ENCODE measurements around the gene DHRSX. TPM values are rescaled to one million over a fixed set of nuclear protein-coding genes. Genes with fewer than 3 reads are reported as not detected.

The DHRSX gene
- total RNA-seq, 4 donors from 2014 or later, result 4.4 to 23.8 (median 11.3) TPM

GRCh38 chrX:2418000-2418399, 82.8 kb downstream of the DHRSX start:
- no peaks in the 10 kb centered on the region for H3K4me1 ChIP-seq
- DNase-seq, result no peak
- no peak for TF ChIP-seq CTCF (IDR thresholded peaks at IDR 0.05)
- no peak for TF ChIP-seq POLR2A (IDR thresholded peaks at IDR 0.05)
- no peak overlapping the region for H3K27ac ChIP-seq
- H3K4me3 ChIP-seq, result no peak overlapping the region
- intact Hi-C loops (cut with DNase I; ENCODE audit: low total_unique reads), result no loop called here
- H3K36me3 ChIP-seq, result no peaks in the 10 kb centered on the region
- no peaks in the 10 kb centered on the region for H3K27me3 ChIP-seq
- H3K9me3 ChIP-seq, result no peaks in the 10 kb centered on the region

DNA sequence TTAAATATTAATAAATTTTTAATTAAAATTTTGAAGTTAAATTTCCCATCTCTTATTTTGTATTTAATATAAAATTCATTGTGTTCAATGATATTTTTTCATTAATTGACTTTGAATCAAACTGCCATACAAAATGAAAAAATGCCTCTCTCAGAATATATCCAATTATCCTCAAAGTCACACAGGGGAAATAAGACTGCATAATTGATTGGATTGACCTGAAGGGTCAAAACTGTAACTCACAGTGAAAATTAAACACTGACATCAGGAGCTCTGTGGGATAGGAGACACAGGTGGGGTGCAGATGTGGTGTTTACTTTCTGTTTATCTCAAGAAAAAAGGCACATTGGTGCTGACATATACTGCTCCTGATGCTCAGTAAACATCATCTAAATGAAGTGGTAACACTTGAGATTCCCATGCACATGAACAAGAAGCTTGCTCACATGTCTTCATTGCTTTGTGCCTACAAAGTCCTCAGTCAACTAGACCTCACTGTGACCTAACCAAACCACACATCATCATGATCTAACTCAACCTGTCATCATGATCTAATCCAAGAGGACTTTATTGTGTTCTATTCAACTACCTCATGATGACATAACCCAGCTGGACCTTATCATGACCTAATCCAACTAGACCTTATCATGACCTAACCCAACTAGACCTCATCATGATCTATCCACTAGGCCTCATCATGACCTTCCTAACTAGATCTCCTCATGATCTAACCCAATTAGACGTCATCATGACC, 83.7 kb downstream of the DHRSX start:
- H3K27ac ChIP-seq, result no peak overlapping the region
- intact Hi-C loops (cut with DNase I; ENCODE audit: low total_unique reads), result no loop called here
- no peaks in the 10 kb centered on the region for H3K27me3 ChIP-seq
- H3K4me1 ChIP-seq, result no peaks in the 10 kb centered on the region
- H3K9me3 ChIP-seq, result no peaks in the 10 kb centered on the region
- no peak overlapping the region for H3K4me3 ChIP-seq
- H3K36me3 ChIP-seq, result no peaks in the 10 kb centered on the region
- DNase-seq, result no peak
- no peak for TF ChIP-seq CTCF (IDR thresholded peaks at IDR 0.05)
- no peak for TF ChIP-seq POLR2A (IDR thresholded peaks at IDR 0.05)

DNA sequence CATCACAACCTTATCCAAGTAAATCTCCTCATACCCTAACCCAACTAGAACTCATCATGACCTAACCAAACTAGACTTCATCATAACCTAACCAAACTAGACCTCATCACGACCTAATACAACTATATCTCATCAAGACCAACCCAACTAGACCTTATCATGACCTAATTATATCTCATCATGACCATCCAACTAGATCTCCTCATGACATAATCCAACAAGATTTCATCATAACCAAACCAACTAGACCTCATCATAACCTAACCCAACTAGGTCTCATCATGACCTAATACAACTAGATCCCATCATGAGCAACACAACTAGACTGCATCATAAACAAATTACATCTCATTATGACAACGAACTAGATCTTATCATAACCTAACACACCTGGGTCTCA, 86.4 kb downstream of the DHRSX start:
- Histone ChIP-seq H3K27me3 (no peaks in the 10 kb centered on the region), H3K4me3 (no peak overlapping the region), H3K9me3 (no peaks in the 10 kb centered on the region), H3K4me1 (no peaks in the 10 kb centered on the region), H3K36me3 (no peaks in the 10 kb centered on the region), H3K27ac (no peak overlapping the region)
- TF ChIP-seq POLR2A (IDR thresholded peaks at IDR 0.05), result no peak
- intact Hi-C loops (cut with DNase I; ENCODE audit: low total_unique reads), result no loop called here
- no peak for DNase-seq

DNA sequence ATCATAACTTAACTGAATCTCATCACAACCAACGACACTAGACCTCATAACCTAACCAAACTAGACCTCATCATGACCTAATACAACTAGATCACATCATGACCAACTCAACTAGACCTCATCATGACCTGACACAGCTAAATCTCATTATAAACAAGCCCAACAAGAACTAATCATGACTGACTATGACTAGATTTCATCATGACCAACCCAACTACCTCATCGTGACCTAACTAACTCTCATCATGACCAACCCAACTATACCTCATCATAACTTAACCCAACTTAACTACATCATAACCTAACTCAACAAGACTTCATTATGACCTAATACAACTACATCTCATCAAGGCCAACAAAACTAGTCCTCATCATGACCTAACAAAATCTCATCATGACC, 86.8 kb downstream of the DHRSX start:
- H3K27me3 ChIP-seq, result no peaks in the 10 kb centered on the region
- H3K4me1 ChIP-seq, result no peaks in the 10 kb centered on the region
- H3K4me3 ChIP-seq, result no peak overlapping the region
- no peak overlapping the region for H3K27ac ChIP-seq
- TF ChIP-seq POLR2A (IDR thresholded peaks at IDR 0.05) (no peak), CTCF (IDR thresholded peaks at IDR 0.05) (no peak)
- intact Hi-C loops (cut with DNase I; ENCODE audit: low total_unique reads), result no loop called here
- no peaks in the 10 kb centered on the region for H3K9me3 ChIP-seq
- DNase-seq, result no peak
- no peaks in the 10 kb centered on the region for H3K36me3 ChIP-seq

GRCh38 chrX:2412131-2412530, 88.6 kb downstream of the DHRSX start:
- DNase-seq, result no peak
- H3K27me3 ChIP-seq, result no peaks in the 10 kb centered on the region
- H3K27ac ChIP-seq, result no peak overlapping the region
- no peaks in the 10 kb centered on the region for H3K4me1 ChIP-seq
- H3K4me3 ChIP-seq, result no peak overlapping the region
- H3K9me3 ChIP-seq, result no peaks in the 10 kb centered on the region
- H3K36me3 ChIP-seq, result no peaks in the 10 kb centered on the region
- intact Hi-C loops (cut with DNase I; ENCODE audit: low total_unique reads), result no loop called here
- no peak for TF ChIP-seq POLR2A (IDR thresholded peaks at IDR 0.05)

DNA sequence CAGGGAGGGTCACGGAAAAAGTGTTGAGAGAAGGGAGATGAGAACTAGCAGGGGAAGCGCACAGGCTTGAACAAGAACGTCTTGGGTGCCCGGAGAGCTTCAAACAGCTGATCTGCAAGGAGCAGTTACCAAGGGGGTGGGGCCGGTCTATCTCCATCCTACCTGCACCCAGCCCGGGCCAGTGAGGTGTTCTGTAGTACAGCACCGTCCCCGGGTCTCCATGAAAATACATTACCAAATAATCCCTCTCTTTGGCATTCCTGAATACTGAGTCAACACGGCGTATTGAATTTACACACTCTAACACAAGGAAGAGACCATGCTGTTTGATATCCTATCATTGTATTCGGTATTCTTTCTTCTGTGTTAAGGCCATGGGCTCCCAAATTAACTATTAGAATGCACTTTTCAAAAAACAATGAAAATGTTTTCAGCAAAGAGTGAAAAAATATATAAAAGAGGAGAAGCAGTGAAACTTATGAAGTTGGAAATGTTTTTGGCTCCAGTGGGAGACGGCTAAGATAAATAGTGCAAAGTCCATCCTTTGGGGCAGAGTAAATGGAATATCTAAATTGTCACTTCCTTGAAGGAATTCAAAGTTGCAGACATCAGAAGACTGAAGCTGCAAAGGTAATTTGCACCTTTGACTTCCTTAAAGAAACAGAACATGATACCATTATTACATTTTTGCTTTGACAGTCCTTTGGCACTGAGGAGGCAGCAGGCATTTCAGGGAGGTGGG, 90.3 kb downstream of the DHRSX start:
- intact Hi-C loops (cut with DNase I; ENCODE audit: low total_unique reads), result no loop called here
- Histone ChIP-seq H3K27me3 (no peaks in the 10 kb centered on the region), H3K4me3 (no peak overlapping the region), H3K4me1 (no peaks in the 10 kb centered on the region), H3K27ac (no peak overlapping the region), H3K9me3 (no peaks in the 10 kb centered on the region), H3K36me3 (no peaks in the 10 kb centered on the region)
- TF ChIP-seq POLR2A (IDR thresholded peaks at IDR 0.05), result no peak
- TF ChIP-seq CTCF (IDR thresholded peaks at IDR 0.05), result no peak
- no peak for DNase-seq
